DND-41 (cell line): ENCODE measurements around the gene PPP6R2.

Experiments used
- EZH2 ChIP-seq: IDR thresholded peaks from 3 replicates; pipeline ENCODE4 v1.6.1; 2012; ENCODE audit warnings: borderline replicate concordance, low read depth, mild to moderate bottlenecking, moderate library complexity, low read length, inconsistent platforms; ENCODE audit not compliant: severe bottlenecking
- TF ChIP-seq, protein P1 (sequence below): IDR thresholded peaks from 2 replicates; pipeline ENCODE4 v1.5.1; 2012; ENCODE audit warnings: borderline replicate concordance, low read length, moderate library complexity, mild to moderate bottlenecking; ENCODE audit not compliant: poor library complexity, severe bottlenecking; ENCODE audit errors: extremely low read depth

DNA sequence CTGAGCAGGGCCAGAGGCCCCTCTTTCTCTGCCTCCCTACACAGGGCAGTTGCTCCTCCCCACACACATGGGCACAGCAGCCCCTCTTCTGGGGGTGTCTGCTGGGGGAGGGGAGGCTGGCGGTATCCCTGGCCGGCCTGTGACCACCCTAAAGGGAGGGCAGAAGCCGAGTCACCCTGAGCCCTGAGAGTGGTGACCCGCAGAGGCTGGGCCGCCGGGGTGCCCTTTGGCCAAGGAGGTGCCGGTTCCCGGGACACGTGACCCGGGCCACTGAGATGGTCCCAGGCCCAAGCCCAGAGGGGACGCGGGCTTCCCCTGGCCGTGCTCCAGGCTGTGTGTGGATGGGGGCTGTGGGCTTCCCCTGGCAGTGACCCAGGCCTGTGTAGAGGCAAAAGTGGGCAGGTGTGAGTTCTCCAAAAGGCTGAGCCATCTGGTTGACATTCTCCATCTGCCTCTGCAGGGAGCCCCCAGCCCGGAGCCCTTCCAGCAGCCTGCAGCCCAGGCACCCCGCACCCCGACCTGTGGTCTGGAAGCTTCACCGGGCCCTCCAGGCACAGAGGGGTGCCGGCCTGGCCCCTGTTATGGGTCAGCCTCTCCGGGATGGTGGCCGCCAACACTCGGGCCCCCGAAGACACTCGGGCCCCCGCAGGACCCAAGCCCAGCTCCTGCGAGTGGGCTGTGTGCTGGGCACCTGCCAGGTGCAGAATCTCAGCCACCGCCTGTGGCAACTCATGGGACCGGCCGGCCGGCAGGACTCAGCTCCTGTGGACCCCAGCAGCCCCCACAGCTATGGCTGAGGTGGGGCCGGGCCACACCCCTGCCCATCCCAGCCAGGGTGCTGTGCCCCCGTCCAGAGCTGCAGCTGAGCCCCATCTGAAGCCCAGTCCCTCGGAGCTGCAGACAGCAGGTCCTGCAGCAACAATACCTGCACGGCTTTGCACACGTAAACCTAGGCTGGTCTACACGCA lies 139.3 kb downstream of the PPP6R2 start:
- TF ChIP-seq, protein P1, sequence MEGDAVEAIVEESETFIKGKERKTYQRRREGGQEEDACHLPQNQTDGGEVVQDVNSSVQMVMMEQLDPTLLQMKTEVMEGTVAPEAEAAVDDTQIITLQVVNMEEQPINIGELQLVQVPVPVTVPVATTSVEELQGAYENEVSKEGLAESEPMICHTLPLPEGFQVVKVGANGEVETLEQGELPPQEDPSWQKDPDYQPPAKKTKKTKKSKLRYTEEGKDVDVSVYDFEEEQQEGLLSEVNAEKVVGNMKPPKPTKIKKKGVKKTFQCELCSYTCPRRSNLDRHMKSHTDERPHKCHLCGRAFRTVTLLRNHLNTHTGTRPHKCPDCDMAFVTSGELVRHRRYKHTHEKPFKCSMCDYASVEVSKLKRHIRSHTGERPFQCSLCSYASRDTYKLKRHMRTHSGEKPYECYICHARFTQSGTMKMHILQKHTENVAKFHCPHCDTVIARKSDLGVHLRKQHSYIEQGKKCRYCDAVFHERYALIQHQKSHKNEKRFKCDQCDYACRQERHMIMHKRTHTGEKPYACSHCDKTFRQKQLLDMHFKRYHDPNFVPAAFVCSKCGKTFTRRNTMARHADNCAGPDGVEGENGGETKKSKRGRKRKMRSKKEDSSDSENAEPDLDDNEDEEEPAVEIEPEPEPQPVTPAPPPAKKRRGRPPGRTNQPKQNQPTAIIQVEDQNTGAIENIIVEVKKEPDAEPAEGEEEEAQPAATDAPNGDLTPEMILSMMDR: no peak
- no peak for TF ChIP-seq EZH2
